Mammary epithelial cell (primary cell): ENCODE results near the gene RUFY3.

Source experiments
- EZH2 ChIP-seq: IDR thresholded peaks from 2 replicates; pipeline ENCODE4 v1.6.1; 2012; ENCODE audit warnings: low read length, inconsistent platforms, borderline replicate concordance
- TF ChIP-seq, protein P1 (sequence below), 2 donors: IDR thresholded peaks in 1 of 2; conservative IDR thresholded peaks in 1 of 2; 2 replicates each; pipeline ENCODE4 v1.5.1; 2011 to 2012; ENCODE audit warnings: inconsistent platforms in 2 of 2, low read length in 2 of 2, mild to moderate bottlenecking in 2 of 2, control low read depth in 1 of 2, low read depth in 1 of 2; ENCODE audit not compliant: insufficient read depth in 1 of 2; ENCODE audit errors: extremely low read depth in 1 of 2

DNA sequence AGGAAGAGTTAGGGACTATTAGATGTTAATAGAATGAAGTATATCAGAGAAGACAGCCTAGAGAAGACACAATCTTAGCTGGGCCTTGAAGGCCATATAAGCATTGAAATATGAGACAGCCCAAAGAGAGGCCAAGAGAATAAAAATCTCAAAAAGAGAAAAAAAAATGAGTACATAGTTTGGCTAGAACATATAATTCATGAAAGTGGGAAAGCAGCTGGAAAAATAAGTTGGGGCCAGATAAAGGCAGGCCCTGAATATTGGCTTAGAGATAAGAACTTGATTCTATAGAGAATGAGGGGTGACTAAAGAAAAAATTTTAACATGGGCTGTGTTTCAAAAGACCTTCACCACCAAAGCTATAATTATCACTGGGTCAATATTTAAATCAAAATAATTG, 40.8 kb upstream of the RUFY3 start:
- TF ChIP-seq, protein P1, sequence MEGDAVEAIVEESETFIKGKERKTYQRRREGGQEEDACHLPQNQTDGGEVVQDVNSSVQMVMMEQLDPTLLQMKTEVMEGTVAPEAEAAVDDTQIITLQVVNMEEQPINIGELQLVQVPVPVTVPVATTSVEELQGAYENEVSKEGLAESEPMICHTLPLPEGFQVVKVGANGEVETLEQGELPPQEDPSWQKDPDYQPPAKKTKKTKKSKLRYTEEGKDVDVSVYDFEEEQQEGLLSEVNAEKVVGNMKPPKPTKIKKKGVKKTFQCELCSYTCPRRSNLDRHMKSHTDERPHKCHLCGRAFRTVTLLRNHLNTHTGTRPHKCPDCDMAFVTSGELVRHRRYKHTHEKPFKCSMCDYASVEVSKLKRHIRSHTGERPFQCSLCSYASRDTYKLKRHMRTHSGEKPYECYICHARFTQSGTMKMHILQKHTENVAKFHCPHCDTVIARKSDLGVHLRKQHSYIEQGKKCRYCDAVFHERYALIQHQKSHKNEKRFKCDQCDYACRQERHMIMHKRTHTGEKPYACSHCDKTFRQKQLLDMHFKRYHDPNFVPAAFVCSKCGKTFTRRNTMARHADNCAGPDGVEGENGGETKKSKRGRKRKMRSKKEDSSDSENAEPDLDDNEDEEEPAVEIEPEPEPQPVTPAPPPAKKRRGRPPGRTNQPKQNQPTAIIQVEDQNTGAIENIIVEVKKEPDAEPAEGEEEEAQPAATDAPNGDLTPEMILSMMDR (conservative IDR thresholded peaks at IDR 0.05 in 1 of 2, IDR thresholded peaks at IDR 0.05 in 1 of 2; ENCODE audit: extremely low read depth in 1 of 2, insufficient read depth in 1 of 2, low read depth in 1 of 2, low read length in 2 of 2) = no peak
- no peak for TF ChIP-seq EZH2
